Measurements from ENCODE around the gene TMUB1.

Gene TMUB1

DNA sequence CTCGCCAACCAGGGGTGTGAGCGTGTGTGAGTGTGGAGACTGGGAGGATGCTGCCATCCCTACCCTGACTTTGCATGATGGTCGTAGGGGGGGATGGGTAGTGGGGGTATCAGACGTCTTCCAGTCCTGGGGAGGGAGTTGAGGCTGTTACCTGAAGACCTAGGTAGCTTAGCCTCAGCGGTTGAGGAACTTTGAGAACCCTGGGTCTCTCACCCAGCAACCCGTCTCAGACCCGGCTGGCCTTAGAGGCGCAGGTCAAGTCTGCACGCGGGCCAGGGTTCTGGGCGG is 21.2 kb downstream of the TMUB1 start:
- no peak for DNase-seq (ENCODE audit: low read depth)
- no peak overlapping the region for H3K4me3 ChIP-seq (ENCODE audit: low read depth, low read length)

GRCh38 chr7:151061213-151062110 is 21.8 kb downstream of the TMUB1 start:
- TF ChIP-seq, protein P1, sequence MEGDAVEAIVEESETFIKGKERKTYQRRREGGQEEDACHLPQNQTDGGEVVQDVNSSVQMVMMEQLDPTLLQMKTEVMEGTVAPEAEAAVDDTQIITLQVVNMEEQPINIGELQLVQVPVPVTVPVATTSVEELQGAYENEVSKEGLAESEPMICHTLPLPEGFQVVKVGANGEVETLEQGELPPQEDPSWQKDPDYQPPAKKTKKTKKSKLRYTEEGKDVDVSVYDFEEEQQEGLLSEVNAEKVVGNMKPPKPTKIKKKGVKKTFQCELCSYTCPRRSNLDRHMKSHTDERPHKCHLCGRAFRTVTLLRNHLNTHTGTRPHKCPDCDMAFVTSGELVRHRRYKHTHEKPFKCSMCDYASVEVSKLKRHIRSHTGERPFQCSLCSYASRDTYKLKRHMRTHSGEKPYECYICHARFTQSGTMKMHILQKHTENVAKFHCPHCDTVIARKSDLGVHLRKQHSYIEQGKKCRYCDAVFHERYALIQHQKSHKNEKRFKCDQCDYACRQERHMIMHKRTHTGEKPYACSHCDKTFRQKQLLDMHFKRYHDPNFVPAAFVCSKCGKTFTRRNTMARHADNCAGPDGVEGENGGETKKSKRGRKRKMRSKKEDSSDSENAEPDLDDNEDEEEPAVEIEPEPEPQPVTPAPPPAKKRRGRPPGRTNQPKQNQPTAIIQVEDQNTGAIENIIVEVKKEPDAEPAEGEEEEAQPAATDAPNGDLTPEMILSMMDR (IDR thresholded peaks at IDR 0.05; ENCODE audit: control insufficient read depth, extremely low read depth, insufficient read depth), result no peak
- no peak overlapping the region for H3K4me3 ChIP-seq (ENCODE audit: low read depth, low read length)
- DNase-seq (ENCODE audit: low read depth), result no peak

More for the DNA sequence above, 21.2 kb downstream of the TMUB1 start:
- TF ChIP-seq, protein P1 (IDR thresholded peaks at IDR 0.05; ENCODE audit: control insufficient read depth, extremely low read depth, insufficient read depth), result no peak

GRCh38 chr7:151060416-151061212 is 22.7 kb downstream of the TMUB1 start:
- no peak for DNase-seq (ENCODE audit: low read depth)
- H3K4me3 ChIP-seq (ENCODE audit: low read depth, low read length), result peak overlapping the region; percentile 90
- TF ChIP-seq, protein P1 (IDR thresholded peaks at IDR 0.05; ENCODE audit: control insufficient read depth, extremely low read depth, insufficient read depth), result no peak

GRCh38 chr7:151060113-151060415 is 23.2 kb downstream of the TMUB1 start:
- no peak for DNase-seq (ENCODE audit: low read depth)
- H3K4me3 ChIP-seq (ENCODE audit: low read depth, low read length), result peak overlapping the region; percentile 90
- TF ChIP-seq, protein P1 (IDR thresholded peaks at IDR 0.05; ENCODE audit: control insufficient read depth, extremely low read depth, insufficient read depth), result no peak

DNA sequence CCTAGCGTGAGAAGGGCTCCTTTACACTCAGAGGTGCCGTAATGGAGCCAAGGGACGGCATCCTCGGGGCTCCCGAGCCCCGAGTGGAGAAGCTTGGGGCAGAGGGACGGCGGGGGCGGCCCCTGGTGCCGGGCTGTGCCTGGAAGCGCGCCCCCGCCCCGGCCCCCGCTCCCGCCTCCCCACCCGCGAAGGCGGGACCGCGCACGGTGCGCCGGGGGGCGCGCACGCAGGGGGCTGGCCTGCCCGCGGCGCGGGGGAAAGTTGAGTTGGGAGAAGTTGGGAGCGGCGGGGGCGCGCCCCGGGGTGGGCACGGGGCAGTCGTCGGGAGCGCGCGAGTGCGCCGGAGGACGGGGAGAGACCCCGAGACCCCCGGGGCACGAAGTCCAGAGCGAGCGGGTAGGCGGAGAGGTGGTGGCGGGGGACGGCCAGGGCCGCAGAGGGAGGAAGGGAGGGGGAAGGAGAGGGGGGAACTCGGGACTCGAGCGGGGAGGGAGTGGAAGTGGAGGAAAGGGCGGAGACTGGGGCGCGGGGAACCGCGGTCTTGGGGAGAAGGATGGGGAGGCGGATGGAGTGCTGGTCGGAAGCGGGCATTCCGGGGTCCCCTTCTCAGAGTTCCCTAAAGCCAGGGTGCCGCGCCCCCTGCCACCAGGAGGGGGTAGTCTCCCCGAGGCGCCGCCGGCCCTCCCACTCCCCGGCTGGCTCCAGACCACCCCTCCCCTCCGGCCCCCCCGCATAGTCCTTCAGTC is 23.8 kb downstream of the TMUB1 start, which contains the start of gene SLC4A2:
SLC4A2 (plus strand) TSS at position 223 of the 746 bp plus-strand sequence. CDS start 2,399 bp downstream, outside the sequence.
- H3K4me3 ChIP-seq (ENCODE audit: low read depth, low read length), result peak within 1 kb of the TSS; percentile 90
- DNase-seq (ENCODE audit: low read depth), result no peak
- TF ChIP-seq, protein P1 (IDR thresholded peaks at IDR 0.05; ENCODE audit: control insufficient read depth, extremely low read depth, insufficient read depth), result peak; percentile 29; the same call in 1 of the 2 replicates

- no peak for DNase-seq (ENCODE audit: low read depth)
- peak overlapping the region; percentile 90 for H3K4me3 ChIP-seq (ENCODE audit: low read depth, low read length)
- TF ChIP-seq, protein P1 (IDR thresholded peaks at IDR 0.05; ENCODE audit: control insufficient read depth, extremely low read depth, insufficient read depth), result no peak
These were observed 24.4 kb downstream of the TMUB1 start for GRCh38 chr7:151058781-151059366.
